G401 (cell line): ENCODE data around the gene KREMEN1. TPM values are rescaled to one million over a fixed set of nuclear protein-coding genes. Genes with fewer than 3 reads are reported as not detected.
A peak's percentile ranks its signal among the peaks of the same experiment; 100 is the strongest.
"Not testable (repeated sequence)": the region's sequence is repeated elsewhere in the genome, so short reads cannot be mapped to it uniquely, and the experiment has no call there.

Source experiments
- DNase-seq: peaks from one replicate; pipeline ENCODE4 v3.0.0-alpha.2; 2015; ENCODE audit warnings: low spot score
- in situ Hi-C: cut with HindIII; loops from 2 replicates; pipeline ENCODE4 v1.10.0; 2016; ENCODE audit warnings: low sequenced_read_pairs, mixed read lengths
- total RNA-seq: library from RNA; depleted of rRNA; stranded (reverse); fragments of >200 nt; shearing (Covaris generic); gene quantifications from 2 replicates; pipeline ENCODE4 v1.2.3, GENCODE V29; 2014

KREMEN1 gene
- total RNA-seq, 1 experiment from 2014 or later: 9.3 TPM

GRCh38 chr22:29072193-29072978, 449 bp upstream of the KREMEN1 start:
- DNase-seq: peak; percentile 82
- in situ Hi-C loops: no loop called here

GRCh38 chr22:29073618-29074275, 912 bp downstream of the KREMEN1 start:
- peak; percentile 39 for DNase-seq
- in situ Hi-C loops: no loop called here

- in situ Hi-C loops: no loop called here
- no peak for DNase-seq
Measured at GRCh38 chr22:29074276-29074772, 1.5 kb downstream of the KREMEN1 start.

GRCh38 chr22:29078036-29078868, 5.4 kb downstream of the KREMEN1 start:
- in situ Hi-C loops: no loop called here
- DNase-seq: no peak

GRCh38 chr22:29078869-29079207, 6.0 kb downstream of the KREMEN1 start:
- in situ Hi-C loops: no loop called here
- no peak for DNase-seq

- in situ Hi-C loops: no loop called here
- DNase-seq: no peak
Measured at GRCh38 chr22:29079218-29079901, 6.5 kb downstream of the KREMEN1 start.

GRCh38 chr22:29080106-29080975, 7.5 kb downstream of the KREMEN1 start:
- DNase-seq: no peak
- in situ Hi-C loops: no loop called here

- DNase-seq: no peak
- in situ Hi-C loops: no loop called here
Measured at GRCh38 chr22:29081517-29082236, 8.8 kb downstream of the KREMEN1 start.

GRCh38 chr22:29082826-29083545, 10.2 kb downstream of the KREMEN1 start:
- no peak for DNase-seq
- in situ Hi-C loops: no loop called here

- DNase-seq, in situ Hi-C loops: not testable (repeated sequence)
Measured at GRCh38 chr22:29083576-29083932, 10.7 kb downstream of the KREMEN1 start.

GRCh38 chr22:29083933-29084591, 11.2 kb downstream of the KREMEN1 start:
- in situ Hi-C loops: no loop called here
- no peak for DNase-seq

GRCh38 chr22:29087012-29087411, 14.2 kb downstream of the KREMEN1 start:
- DNase-seq: no peak
- in situ Hi-C loops: no loop called here

GRCh38 chr22:29088809-29089208, 16.0 kb downstream of the KREMEN1 start:
- in situ Hi-C loops: no loop called here
- no peak for DNase-seq

GRCh38 chr22:29089507-29089906, 16.7 kb downstream of the KREMEN1 start:
- no peak for DNase-seq
- in situ Hi-C loops: no loop called here

GRCh38 chr22:29090039-29090438, 17.2 kb downstream of the KREMEN1 start:
- DNase-seq: no peak
- in situ Hi-C loops: no loop called here

- in situ Hi-C loops: no loop called here
- no peak for DNase-seq
Measured at GRCh38 chr22:29092243-29092642, 19.4 kb downstream of the KREMEN1 start.

- in situ Hi-C loops: no loop called here
- DNase-seq: no peak
Measured at GRCh38 chr22:29093030-29093429, 20.2 kb downstream of the KREMEN1 start.
